Vagina (tissue), 2 donors: Measurements from ENCODE around the gene VWA5B2. TPM values are rescaled to one million over a fixed set of nuclear protein-coding genes. Genes with fewer than 3 reads are reported as not detected.

Source experiments
- DNase-seq, 2 donors: peaks; one replicate each; pipeline ENCODE4 v3.0.0-alpha.2; 2017; ENCODE audit errors: extremely low spot score in 2 of 2
- H3K27ac ChIP-seq: fragments of 200-600 bp; sonication (generic); one replicate; pipeline ENCODE4 v1.5.1; 2019
- H3K27me3 ChIP-seq: fragments of 200-600 bp; sonication (generic); one replicate; pipeline ENCODE4 v1.5.1; 2019
- H3K36me3 ChIP-seq, 2 donors: fragments of 200-600 bp; sonication (generic); one replicate each; pipeline ENCODE4 v1.5.1; 2017 to 2019
- H3K4me1 ChIP-seq: fragments of 200-600 bp; sonication (generic); one replicate; pipeline ENCODE4 v1.5.1; 2019
- H3K4me3 ChIP-seq, 2 donors: fragments of 200-600 bp; sonication (generic); 1 replicate in 1 of 2; 2 replicates in 1 of 2; pipeline ENCODE4 v1.5.1; 2016 to 2019
- H3K9me3 ChIP-seq: fragments of 200-600 bp; sonication (generic); one replicate; pipeline ENCODE4 v1.5.1; 2019
- POLR2A ChIP-seq, 2 donors: fragments of 450-650 bp; IDR thresholded peaks; one replicate each; pipeline ENCODE4 v1.6.1; 2017; ENCODE audit warnings: antibody characterized with exemption in 2 of 2, mild to moderate bottlenecking in 2 of 2, moderate library complexity in 2 of 2
- POLR2AphosphoS5 ChIP-seq, 2 donors: sonication (generic); formaldehyde crosslinking; IDR thresholded peaks; one replicate each; pipeline ENCODE4 v1.9.0; 2017; ENCODE audit warnings: antibody characterized with exemption in 2 of 2, mild to moderate bottlenecking in 2 of 2, low read depth in 1 of 2; ENCODE audit not compliant: insufficient read depth in 1 of 2
- intact Hi-C: fragments of 100-400 bp; cut with DNase I; formaldehyde crosslinking; loops from one replicate; pipeline ENCODE4 v1.15.1; 2023
- total RNA-seq: library from RNA; depleted of rRNA; stranded (reverse); fragments of >200 nt; gene quantifications from one replicate; pipeline ENCODE4 v1.2.3, GENCODE V29; 2016
- TF ChIP-seq, protein P1 (sequence below), 3 experiments: fragments of 450-650 bp in 2 of 3; fragments of 200-600 bp in 1 of 3; sonication (generic) in 1 of 3; IDR thresholded peaks; one replicate each; pipeline ENCODE4 v1.5.1; 2017 to 2019; ENCODE audit warnings: antibody characterized with exemption in 3 of 3, mild to moderate bottlenecking in 2 of 3, moderate library complexity in 2 of 3

VWA5B2 gene
- total RNA-seq, 1 donor from 2014 or later: 0.98 TPM

DNA sequence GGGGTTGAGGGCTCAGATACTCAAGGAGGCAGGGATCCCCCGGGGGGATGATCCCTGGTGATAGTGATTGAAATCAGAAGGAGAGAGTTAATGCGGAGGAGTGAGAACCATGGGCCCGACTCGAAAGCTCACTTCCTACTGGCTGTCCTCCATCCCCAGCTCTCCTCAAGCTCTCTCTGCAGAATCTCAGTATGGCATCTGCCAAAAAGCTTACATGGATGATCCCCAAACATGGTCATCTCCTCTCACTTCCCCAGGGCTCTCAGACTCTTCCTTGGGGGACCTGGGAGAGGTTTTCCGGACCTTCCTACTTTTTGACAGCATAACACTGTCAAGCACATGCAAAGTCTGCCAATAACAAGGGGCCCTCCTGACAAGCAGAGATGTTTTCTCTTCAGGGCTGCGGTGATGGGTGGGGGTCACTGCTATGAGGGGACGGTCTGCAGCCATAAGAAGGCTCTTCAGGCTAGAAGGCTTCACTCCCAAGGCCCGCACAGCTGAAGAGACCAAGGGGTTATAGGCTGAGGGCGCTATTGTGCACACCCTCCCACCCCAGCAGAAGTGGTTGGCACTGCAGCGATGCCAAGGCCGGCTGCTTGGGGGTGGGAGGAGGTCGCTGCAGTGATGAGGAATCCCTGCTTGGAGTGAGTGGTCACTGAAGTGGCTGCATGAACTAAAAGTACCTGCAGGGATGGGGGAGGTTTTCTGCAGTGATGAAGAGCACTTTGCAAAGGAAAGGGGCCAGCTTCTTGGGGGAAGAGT, 828 bp upstream of the VWA5B2 start:
- Histone ChIP-seq H3K27ac (no peak overlapping the region), H3K4me1 (peaks cover 19% of the 10 kb centered on the region), H3K4me3 (peak overlapping the region; percentile 44 to 47), H3K27me3 (peaks cover 23% of the 10 kb centered on the region), H3K9me3 (no peaks in the 10 kb centered on the region), H3K36me3 (no peaks in the 10 kb centered on the region)
- DNase-seq: no peak
- TF ChIP-seq, protein P1, sequence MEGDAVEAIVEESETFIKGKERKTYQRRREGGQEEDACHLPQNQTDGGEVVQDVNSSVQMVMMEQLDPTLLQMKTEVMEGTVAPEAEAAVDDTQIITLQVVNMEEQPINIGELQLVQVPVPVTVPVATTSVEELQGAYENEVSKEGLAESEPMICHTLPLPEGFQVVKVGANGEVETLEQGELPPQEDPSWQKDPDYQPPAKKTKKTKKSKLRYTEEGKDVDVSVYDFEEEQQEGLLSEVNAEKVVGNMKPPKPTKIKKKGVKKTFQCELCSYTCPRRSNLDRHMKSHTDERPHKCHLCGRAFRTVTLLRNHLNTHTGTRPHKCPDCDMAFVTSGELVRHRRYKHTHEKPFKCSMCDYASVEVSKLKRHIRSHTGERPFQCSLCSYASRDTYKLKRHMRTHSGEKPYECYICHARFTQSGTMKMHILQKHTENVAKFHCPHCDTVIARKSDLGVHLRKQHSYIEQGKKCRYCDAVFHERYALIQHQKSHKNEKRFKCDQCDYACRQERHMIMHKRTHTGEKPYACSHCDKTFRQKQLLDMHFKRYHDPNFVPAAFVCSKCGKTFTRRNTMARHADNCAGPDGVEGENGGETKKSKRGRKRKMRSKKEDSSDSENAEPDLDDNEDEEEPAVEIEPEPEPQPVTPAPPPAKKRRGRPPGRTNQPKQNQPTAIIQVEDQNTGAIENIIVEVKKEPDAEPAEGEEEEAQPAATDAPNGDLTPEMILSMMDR (IDR thresholded peaks at IDR 0.05): no peak
- TF ChIP-seq POLR2A (IDR thresholded peaks at IDR 0.05) (no peak), POLR2AphosphoS5 (IDR thresholded peaks at IDR 0.05; ENCODE audit: insufficient read depth in 1 of 2, low read depth in 1 of 2) (no peak)
- intact Hi-C loops: no loop called here

DNA sequence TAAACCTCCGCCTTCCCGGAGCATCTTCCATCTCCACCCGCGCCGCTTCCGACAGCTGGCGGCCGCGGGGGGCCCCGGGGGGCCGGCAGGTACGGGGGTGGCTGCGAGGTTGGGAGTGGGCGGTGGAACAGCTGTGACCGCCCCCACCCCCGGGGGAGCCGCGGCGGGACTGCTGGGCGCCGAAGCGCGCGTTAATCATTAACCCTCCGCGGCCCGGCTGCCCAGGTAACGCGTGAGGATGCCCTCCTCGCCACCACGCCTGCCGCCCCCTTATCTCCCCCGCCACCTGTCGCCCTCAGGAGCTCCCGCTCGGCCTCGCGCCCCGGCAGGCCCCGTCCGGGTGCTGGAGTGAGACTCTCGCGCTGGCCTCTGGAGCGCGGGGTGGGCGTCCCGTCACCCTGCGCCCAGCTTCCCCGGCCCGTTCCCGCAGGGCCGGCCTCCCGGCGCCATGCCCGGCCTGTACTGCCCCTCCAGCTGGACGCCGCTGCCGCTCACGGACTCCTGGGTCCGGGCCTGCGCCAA, 757 bp downstream of the VWA5B2 start:
- Histone ChIP-seq H3K27ac (no peak overlapping the region), H3K27me3 (peaks cover 23% of the 10 kb centered on the region)
- intact Hi-C loops: no loop called here

DNA sequence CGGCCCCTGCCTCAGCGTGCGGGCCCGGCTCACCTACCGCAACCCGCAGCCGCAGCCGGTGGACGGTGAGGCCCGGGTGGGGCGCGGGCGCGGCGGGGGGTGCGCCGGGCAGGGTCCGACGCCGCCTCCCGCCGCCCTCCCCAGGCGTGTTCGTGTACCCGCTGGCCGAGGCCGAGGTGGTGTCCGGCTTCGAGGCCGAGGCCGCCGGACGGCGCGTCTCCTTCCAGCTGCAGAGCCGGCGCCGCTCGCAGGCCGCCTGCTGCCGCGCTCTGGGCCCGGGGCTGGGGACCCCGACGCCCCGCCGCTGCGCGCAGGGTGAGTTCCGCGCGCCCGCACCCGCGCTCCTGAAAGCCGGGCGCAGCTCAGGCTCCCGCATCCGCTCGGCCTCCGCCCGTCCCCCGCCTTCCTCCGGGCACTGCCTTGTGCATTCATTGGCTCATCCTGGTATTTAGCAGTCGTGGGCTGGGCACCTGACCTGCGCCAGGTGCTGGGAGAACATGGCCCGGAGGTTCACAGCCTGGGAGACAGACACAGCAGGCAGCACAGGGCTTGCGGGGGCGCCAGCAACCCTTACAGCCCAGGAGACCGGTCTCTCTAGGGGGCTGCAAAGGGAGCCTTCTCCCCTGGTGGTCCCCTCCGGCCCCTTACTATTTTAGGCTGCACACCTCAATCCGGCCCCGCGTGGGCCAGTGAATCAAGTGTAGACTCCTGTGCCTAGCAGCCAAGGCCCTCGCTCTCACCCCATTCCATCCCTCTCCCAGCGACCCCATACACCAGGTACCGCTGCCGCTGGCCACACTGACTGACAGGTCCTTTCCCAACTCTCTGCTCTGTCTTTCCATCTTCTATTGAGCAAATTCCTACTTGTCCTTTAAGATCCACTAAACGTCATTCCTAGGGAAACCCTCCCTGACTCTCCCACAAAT, 1.5 kb downstream of the VWA5B2 start:
- Histone ChIP-seq H3K36me3 (no peaks in the 10 kb centered on the region), H3K9me3 (no peaks in the 10 kb centered on the region), H3K4me1 (peaks cover 19% of the 10 kb centered on the region), H3K4me3 (peak overlapping the region; percentile 44 to 47), H3K27me3 (peaks cover 23% of the 10 kb centered on the region), H3K27ac (no peak overlapping the region)
- TF ChIP-seq POLR2AphosphoS5 (IDR thresholded peaks at IDR 0.05; ENCODE audit: insufficient read depth in 1 of 2, low read depth in 1 of 2) (no peak), POLR2A (IDR thresholded peaks at IDR 0.05) (no peak)
- TF ChIP-seq, protein P1 (IDR thresholded peaks at IDR 0.05): no peak
- DNase-seq: no peak
- intact Hi-C loops: no loop called here

More for the DNA sequence above, 757 bp downstream of the VWA5B2 start:
- Histone ChIP-seq H3K9me3 (no peaks in the 10 kb centered on the region), H3K4me1 (peaks cover 19% of the 10 kb centered on the region), H3K36me3 (no peaks in the 10 kb centered on the region), H3K4me3 (peak overlapping the region; percentile 44 to 47)
- DNase-seq: no peak
- TF ChIP-seq POLR2A (IDR thresholded peaks at IDR 0.05) (no peak), POLR2AphosphoS5 (IDR thresholded peaks at IDR 0.05; ENCODE audit: insufficient read depth in 1 of 2, low read depth in 1 of 2) (no peak)
- TF ChIP-seq, protein P1 (IDR thresholded peaks at IDR 0.05): no peak

DNA sequence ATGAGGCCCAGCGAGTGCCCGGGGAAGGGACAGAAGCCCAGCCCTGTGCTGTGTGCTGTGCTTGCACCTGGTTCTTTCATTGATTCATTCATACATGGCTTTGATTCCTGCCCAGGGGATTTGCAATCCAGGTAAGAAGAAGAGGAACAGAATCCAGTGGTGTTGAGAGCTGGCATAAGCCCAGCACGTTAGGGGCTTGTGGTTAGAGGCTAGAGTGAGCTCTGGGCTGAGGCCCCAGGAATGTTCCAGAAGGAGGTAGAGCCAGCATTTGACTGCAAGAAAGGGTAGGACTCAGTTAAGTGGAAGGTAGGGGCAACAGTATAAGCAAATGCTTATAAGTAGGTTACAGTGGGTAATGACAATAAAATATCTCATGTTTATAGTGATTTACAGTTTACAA, 2.3 kb downstream of the VWA5B2 start:
- Histone ChIP-seq H3K27me3 (peaks cover 23% of the 10 kb centered on the region), H3K27ac (no peak overlapping the region), H3K4me3 (no peak overlapping the region), H3K36me3 (no peaks in the 10 kb centered on the region), H3K4me1 (peaks cover 19% of the 10 kb centered on the region), H3K9me3 (no peaks in the 10 kb centered on the region)
- TF ChIP-seq, protein P1 (IDR thresholded peaks at IDR 0.05): no peak
- TF ChIP-seq POLR2A (IDR thresholded peaks at IDR 0.05): no peak
- DNase-seq: no peak
- intact Hi-C loops: no loop called here
